ENCODE measurements around the gene CPNE5. TPM values are rescaled to one million over a fixed set of nuclear protein-coding genes. Genes with fewer than 3 reads are reported as not detected.

CPNE5 gene
- polyA plus RNA-seq, 1 of the 3 experiments (the other 2 are of a cell fraction) = 0.30 TPM

DNA sequence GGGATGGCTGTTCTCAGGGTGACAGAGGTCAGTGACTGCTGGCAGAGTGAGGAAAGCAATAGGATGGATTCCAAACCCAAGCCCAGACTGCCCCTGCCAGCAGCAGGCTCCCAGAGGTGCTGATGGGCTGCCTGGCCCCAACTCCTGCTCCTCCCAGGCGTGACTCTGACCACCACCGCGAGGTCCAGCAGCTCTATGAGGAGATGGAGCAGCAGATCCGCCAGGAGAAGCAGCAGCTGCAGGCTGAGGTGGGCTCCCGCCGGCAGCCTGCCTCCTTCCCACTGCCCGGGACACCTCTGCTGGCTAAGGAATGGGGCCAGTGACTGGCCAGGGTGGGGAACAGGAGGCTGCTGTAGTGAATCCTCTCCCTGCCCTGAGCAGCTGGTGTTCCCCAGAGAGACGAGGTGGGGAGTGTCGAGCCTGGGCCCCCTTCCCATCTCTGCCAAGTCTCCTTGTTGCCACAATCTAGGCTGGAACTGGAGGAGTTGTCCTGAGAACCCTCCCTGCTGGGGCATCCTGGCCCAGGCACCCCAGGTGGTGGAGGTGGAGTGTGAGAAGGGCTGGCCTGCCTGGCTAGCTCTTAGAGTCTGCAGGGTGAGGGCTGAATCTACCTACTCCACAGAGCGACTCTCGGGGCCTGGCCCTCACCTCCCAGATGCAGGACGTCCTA is 121.2 kb downstream of the CPNE5 start:
- Histone ChIP-seq H3K9me3 (no peaks in the 10 kb centered on the region), H3K4me3 (ENCODE audit: low read depth in 2 of 2, low read length in 1 of 2) (no peak overlapping the region), H3K27me3 (ENCODE audit: insufficient read depth) (no peaks in the 10 kb centered on the region), H3K4me1 (ENCODE audit: control insufficient read depth in 1 of 2, insufficient read depth in 2 of 2, low read depth in 1 of 2, low read length in 1 of 2) (peaks cover 0 to 13% of the 10 kb centered on the region in 2 experiments; a peak in 1 of 4 replicates), H3K27ac (ENCODE audit: low read depth in 2 of 2, low read length in 1 of 2) (no peak overlapping the region), H3K79me2 (ENCODE audit: insufficient read depth) (no peaks in the 10 kb centered on the region), H3K9me2 (no peaks in the 10 kb centered on the region), H2AFZ (ENCODE audit: low read depth) (no peak overlapping the region), H3K4me2 (no peak overlapping the region), H3K9ac (no peak overlapping the region), H3F3A (replicated peaks; ENCODE audit: insufficient read depth) (no peaks in the 10 kb centered on the region), H3K36me3 (replicated peaks in 1 of 2; ENCODE audit: control insufficient read depth in 1 of 2, insufficient read depth in 2 of 2, low read length in 1 of 2) (no peaks in the 10 kb centered on the region), H4K20me1 (ENCODE audit: insufficient read depth) (no peaks in the 10 kb centered on the region)
- WGBS (ENCODE audit: low lambda C conversion rate) = 60% methylated on average over 6 of the region's 12 CpGs
- CTCF ChIA-PET = interaction anchor here (1.0 to 4.5 kb wide), 2 partner anchors 41 kb away, joined by 3 to 15 read pairs; no protein-coding TSS in a partner anchor
- POLR2A ChIA-PET = no interaction called here
- DNase-seq = no peak
- TF ChIP-seq EZH2phosphoT487 (IDR thresholded peaks at IDR 0.05; ENCODE audit: borderline replicate concordance, low read depth) = no peak

DNA sequence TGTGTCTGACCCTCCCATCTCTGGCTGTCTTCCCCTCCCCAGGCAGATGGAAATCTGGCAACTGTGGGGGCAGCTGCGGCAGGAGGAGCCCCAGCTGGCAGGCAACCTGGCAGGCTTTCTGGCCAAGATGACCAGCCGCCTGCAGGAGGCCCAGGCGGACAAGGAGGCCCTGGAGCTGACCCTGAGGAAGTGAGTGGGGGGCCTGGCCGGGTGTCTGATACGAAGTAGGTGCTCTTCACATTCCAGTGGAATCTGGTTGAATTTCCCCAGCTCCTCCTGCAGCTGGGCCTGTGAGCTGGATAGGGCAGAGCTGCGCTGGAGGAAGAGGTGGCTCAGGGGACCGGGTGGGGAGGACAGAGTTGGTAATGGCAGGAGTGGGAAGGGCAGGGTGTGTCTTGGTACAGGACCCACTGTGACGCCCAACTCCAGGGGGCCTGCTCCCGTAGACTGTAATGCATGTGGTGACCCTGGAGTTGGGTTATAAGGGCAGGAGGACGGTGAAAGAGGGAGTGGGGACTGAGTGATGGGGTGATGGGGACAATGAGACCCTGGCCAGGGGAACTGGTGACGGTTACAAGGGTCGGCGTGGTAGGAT is 121.9 kb downstream of the CPNE5 start:
- no peaks in the 10 kb centered on the region for H3K27me3 ChIP-seq (ENCODE audit: insufficient read depth)
- no peak overlapping the region for H3K4me3 ChIP-seq (ENCODE audit: low read depth in 2 of 2, low read length in 1 of 2)
- no peaks in the 10 kb centered on the region for H3F3A ChIP-seq (replicated peaks; ENCODE audit: insufficient read depth)
- CTCF ChIA-PET = interaction anchor here (1.1 to 4.5 kb wide), 2 partner anchors 14 to 42 kb away, joined by 3 to 15 read pairs; no protein-coding TSS in a partner anchor
- no peak for DNase-seq
- H3K9me2 ChIP-seq = no peaks in the 10 kb centered on the region
- POLR2A ChIA-PET = no interaction called here
- WGBS (ENCODE audit: low lambda C conversion rate) = 61% methylated on average over 10 of the region's 13 CpGs
- no peaks in the 10 kb centered on the region for H3K36me3 ChIP-seq (replicated peaks in 1 of 2; ENCODE audit: control insufficient read depth in 1 of 2, insufficient read depth in 2 of 2, low read length in 1 of 2)
- no peak overlapping the region for H3K27ac ChIP-seq (ENCODE audit: low read depth in 2 of 2, low read length in 1 of 2)
- peaks cover 0 to 13% of the 10 kb centered on the region in 2 experiments; a peak in 1 of 4 replicates for H3K4me1 ChIP-seq (ENCODE audit: control insufficient read depth in 1 of 2, insufficient read depth in 2 of 2, low read depth in 1 of 2, low read length in 1 of 2)
- H3K79me2 ChIP-seq (ENCODE audit: insufficient read depth) = no peaks in the 10 kb centered on the region
- TF ChIP-seq RAD21 (IDR thresholded peaks at IDR 0.05; ENCODE audit: low read length) = no peak
- TF ChIP-seq FOSL2 (IDR thresholded peaks at IDR 0.05; ENCODE audit: borderline replicate concordance, low read depth) = no peak
- TF ChIP-seq, protein P1, sequence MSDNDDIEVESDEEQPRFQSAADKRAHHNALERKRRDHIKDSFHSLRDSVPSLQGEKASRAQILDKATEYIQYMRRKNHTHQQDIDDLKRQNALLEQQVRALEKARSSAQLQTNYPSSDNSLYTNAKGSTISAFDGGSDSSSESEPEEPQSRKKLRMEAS (IDR thresholded peaks at IDR 0.05; ENCODE audit: low read depth) = no peak
- H2AFZ ChIP-seq (ENCODE audit: low read depth) = no peak overlapping the region
- no peak overlapping the region for H3K9ac ChIP-seq
- H3K4me2 ChIP-seq = no peak overlapping the region
- no peaks in the 10 kb centered on the region for H3K9me3 ChIP-seq
- H4K20me1 ChIP-seq (ENCODE audit: insufficient read depth) = no peaks in the 10 kb centered on the region

GRCh38 chr6:36716476-36717093 is 122.7 kb downstream of the CPNE5 start:
- H4K20me1 ChIP-seq (ENCODE audit: insufficient read depth) = no peaks in the 10 kb centered on the region
- no peak for TF ChIP-seq MEF2A (IDR thresholded peaks at IDR 0.05; ENCODE audit: borderline replicate concordance, low read depth)
- peaks cover 0 to 13% of the 10 kb centered on the region in 2 experiments; a peak in 1 of 4 replicates for H3K4me1 ChIP-seq (ENCODE audit: control insufficient read depth in 1 of 2, insufficient read depth in 2 of 2, low read depth in 1 of 2, low read length in 1 of 2)
- DNase-seq = no peak
- WGBS (ENCODE audit: low lambda C conversion rate) = 67% methylated on average over 6 of the region's 8 CpGs
- H2AFZ ChIP-seq (ENCODE audit: low read depth) = no peak overlapping the region
- H3F3A ChIP-seq (replicated peaks; ENCODE audit: insufficient read depth) = no peaks in the 10 kb centered on the region
- no peaks in the 10 kb centered on the region for H3K9me3 ChIP-seq
- H3K79me2 ChIP-seq (ENCODE audit: insufficient read depth) = no peaks in the 10 kb centered on the region
- no peak overlapping the region for H3K4me3 ChIP-seq (ENCODE audit: low read depth in 2 of 2, low read length in 1 of 2)
- no peak overlapping the region for H3K9ac ChIP-seq
- POLR2A ChIA-PET = no interaction called here
- H3K9me2 ChIP-seq = no peaks in the 10 kb centered on the region
- no peak overlapping the region for H3K4me2 ChIP-seq
- no peak overlapping the region for H3K27ac ChIP-seq (ENCODE audit: low read depth in 2 of 2, low read length in 1 of 2)
- CTCF ChIA-PET = interaction anchor here (1.1 to 4.5 kb wide), 2 partner anchors 15 to 43 kb away, joined by 3 to 15 read pairs; no protein-coding TSS in a partner anchor
- no peaks in the 10 kb centered on the region for H3K27me3 ChIP-seq (ENCODE audit: insufficient read depth)
- no peaks in the 10 kb centered on the region for H3K36me3 ChIP-seq (replicated peaks in 1 of 2; ENCODE audit: control insufficient read depth in 1 of 2, insufficient read depth in 2 of 2, low read length in 1 of 2)
